ENCODE measurements around the gene CMTM4. TPM values are rescaled to one million over a fixed set of nuclear protein-coding genes. Genes with fewer than 3 reads are reported as not detected.
A peak's percentile ranks its signal among the peaks of the same experiment; 100 is the strongest.

The CMTM4 gene
- total and polyA plus RNA-seq, 2 experiments from 2014 or later, result 14.1 to 77.0 TPM

GRCh38 chr16:66608241-66609138, 88.1 kb downstream of the CMTM4 start (continued):
- no peak for TF ChIP-seq JUNB (IDR thresholded peaks at IDR 0.05; ENCODE audit: unreplicated experiment)

- Mint-ChIP-seq H3K36me3 (ENCODE audit: low read depth) (peaks cover 24% of the 10 kb centered on the region), H3K9me3 (no peaks in the 10 kb centered on the region; the same call in 1 of the 3 replicates), H3K27me3 (ENCODE audit: insufficient read depth, low read depth, poor library complexity) (peaks cover 17% of the 10 kb centered on the region), H3K4me3 (peak overlapping the region; percentile 67), H3K27ac (no peak overlapping the region), H3K4me1 (peaks cover 36% of the 10 kb centered on the region)
- Histone ChIP-seq H3K9me2 (ENCODE audit: insufficient read depth) (no peaks in the 10 kb centered on the region), H4K20me1 (replicated peaks; ENCODE audit: insufficient read depth) (peaks cover 12% of the 10 kb centered on the region; the same call in 1 of the 2 replicates), H3K36me3 (ENCODE audit: insufficient read depth) (no peaks in the 10 kb centered on the region), H3K79me2 (replicated peaks; ENCODE audit: insufficient read depth) (0 out of 2 replicates have a peak, but pooled peaks cover 4% of the 10 kb centered on the region), H3K27ac (ENCODE audit: low read depth) (no peak overlapping the region), H3K4me1 (ENCODE audit: insufficient read depth) (peaks cover 15% of the 10 kb centered on the region), H3F3A (replicated peaks; ENCODE audit: low read depth) (no peaks in the 10 kb centered on the region; the same call in 1 of the 2 replicates), H3K4me2 (peak overlapping the region; percentile 79), H2AFZ (no peak overlapping the region), H3K27me3 (ENCODE audit: insufficient read depth) (peaks cover 7% of the 10 kb centered on the region), H3K4me3 (peak overlapping the region; percentile 83)
- DNase-seq (ENCODE audit: low spot score) (no peak), ATAC-seq (no peak)
- TF ChIP-seq NANOG (IDR thresholded peaks at IDR 0.05; ENCODE audit: borderline replicate concordance) (no peak), ZNF331 (CRISPR knock-in tag; IDR thresholded peaks at IDR 0.05; ENCODE audit: low read depth) (no peak), POLR2AphosphoS5 (IDR thresholded peaks at IDR 0.05; ENCODE audit: low read depth) (no peak), STAT1 (IDR thresholded peaks at IDR 0.05; ENCODE audit: unreplicated experiment) (no peak), ZNF114 (CRISPR knock-in tag; IDR thresholded peaks at IDR 0.05) (no peak), CREB1 (CRISPR knock-in tag; IDR thresholded peaks at IDR 0.05; ENCODE audit: low read depth) (no peak), JUNB (IDR thresholded peaks at IDR 0.05; ENCODE audit: unreplicated experiment) (no peak), ETS1 (IDR thresholded peaks at IDR 0.05) (no peak), EZH2phosphoT487 (IDR thresholded peaks at IDR 0.05; ENCODE audit: unreplicated experiment) (no peak), EZH2 (IDR thresholded peaks at IDR 0.05; ENCODE audit: low read depth, unreplicated experiment) (no peak)
- TF ChIP-seq, protein P1, sequence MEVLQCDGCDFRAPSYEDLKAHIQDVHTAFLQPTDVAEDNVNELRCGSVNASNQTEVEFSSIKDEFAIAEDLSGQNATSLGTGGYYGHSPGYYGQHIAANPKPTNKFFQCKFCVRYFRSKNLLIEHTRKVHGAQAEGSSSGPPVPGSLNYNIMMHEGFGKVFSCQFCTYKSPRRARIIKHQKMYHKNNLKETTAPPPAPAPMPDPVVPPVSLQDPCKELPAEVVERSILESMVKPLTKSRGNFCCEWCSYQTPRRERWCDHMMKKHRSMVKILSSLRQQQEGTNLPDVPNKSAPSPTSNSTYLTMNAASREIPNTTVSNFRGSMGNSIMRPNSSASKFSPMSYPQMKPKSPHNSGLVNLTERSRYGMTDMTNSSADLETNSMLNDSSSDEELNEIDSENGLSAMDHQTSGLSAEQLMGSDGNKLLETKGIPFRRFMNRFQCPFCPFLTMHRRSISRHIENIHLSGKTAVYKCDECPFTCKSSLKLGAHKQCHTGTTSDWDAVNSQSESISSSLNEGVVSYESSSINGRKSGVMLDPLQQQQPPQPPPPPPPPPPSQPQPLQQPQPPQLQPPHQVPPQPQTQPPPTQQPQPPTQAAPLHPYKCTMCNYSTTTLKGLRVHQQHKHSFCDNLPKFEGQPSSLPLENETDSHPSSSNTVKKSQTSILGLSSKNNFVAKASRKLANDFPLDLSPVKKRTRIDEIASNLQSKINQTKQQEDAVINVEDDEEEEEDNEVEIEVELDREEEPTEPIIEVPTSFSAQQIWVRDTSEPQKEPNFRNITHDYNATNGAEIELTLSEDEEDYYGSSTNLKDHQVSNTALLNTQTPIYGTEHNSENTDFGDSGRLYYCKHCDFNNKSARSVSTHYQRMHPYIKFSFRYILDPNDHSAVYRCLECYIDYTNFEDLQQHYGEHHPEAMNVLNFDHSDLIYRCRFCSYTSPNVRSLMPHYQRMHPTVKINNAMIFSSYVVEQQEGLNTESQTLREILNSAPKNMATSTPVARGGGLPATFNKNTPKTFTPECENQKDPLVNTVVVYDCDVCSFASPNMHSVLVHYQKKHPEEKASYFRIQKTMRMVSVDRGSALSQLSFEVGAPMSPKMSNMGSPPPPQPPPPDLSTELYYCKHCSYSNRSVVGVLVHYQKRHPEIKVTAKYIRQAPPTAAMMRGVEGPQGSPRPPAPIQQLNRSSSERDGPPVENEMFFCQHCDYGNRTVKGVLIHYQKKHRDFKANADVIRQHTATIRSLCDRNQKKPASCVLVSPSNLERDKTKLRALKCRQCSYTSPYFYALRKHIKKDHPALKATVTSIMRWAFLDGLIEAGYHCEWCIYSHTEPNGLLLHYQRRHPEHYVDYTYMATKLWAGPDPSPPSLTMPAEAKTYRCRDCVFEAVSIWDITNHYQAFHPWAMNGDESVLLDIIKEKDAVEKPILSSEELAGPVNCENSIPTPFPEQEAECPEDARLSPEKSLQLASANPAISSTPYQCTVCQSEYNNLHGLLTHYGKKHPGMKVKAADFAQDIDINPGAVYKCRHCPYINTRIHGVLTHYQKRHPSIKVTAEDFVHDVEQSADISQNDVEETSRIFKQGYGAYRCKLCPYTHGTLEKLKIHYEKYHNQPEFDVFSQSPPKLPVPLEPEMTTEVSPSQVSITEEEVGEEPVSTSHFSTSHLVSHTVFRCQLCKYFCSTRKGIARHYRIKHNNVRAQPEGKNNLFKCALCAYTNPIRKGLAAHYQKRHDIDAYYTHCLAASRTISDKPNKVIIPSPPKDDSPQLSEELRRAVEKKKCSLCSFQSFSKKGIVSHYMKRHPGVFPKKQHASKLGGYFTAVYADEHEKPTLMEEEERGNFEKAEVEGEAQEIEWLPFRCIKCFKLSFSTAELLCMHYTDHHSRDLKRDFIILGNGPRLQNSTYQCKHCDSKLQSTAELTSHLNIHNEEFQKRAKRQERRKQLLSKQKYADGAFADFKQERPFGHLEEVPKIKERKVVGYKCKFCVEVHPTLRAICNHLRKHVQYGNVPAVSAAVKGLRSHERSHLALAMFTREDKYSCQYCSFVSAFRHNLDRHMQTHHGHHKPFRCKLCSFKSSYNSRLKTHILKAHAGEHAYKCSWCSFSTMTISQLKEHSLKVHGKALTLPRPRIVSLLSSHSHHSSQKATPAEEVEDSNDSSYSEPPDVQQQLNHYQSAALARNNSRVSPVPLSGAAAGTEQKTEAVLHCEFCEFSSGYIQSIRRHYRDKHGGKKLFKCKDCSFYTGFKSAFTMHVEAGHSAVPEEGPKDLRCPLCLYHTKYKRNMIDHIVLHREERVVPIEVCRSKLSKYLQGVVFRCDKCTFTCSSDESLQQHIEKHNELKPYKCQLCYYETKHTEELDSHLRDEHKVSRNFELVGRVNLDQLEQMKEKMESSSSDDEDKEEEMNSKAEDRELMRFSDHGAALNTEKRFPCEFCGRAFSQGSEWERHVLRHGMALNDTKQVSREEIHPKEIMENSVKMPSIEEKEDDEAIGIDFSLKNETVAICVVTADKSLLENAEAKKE (CRISPR knock-in tag; IDR thresholded peaks at IDR 0.05), result no peak
- TF ChIP-seq, protein P2, sequence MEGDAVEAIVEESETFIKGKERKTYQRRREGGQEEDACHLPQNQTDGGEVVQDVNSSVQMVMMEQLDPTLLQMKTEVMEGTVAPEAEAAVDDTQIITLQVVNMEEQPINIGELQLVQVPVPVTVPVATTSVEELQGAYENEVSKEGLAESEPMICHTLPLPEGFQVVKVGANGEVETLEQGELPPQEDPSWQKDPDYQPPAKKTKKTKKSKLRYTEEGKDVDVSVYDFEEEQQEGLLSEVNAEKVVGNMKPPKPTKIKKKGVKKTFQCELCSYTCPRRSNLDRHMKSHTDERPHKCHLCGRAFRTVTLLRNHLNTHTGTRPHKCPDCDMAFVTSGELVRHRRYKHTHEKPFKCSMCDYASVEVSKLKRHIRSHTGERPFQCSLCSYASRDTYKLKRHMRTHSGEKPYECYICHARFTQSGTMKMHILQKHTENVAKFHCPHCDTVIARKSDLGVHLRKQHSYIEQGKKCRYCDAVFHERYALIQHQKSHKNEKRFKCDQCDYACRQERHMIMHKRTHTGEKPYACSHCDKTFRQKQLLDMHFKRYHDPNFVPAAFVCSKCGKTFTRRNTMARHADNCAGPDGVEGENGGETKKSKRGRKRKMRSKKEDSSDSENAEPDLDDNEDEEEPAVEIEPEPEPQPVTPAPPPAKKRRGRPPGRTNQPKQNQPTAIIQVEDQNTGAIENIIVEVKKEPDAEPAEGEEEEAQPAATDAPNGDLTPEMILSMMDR (conservative IDR thresholded peaks at IDR 0.05; ENCODE audit: low read depth in 2 of 2), result no peak
Measured at GRCh38 chr16:66605979-66606751, 90.4 kb downstream of the CMTM4 start.

Data from GM23338 (cell line).